GM18867 (cell line): ENCODE data around the gene PRKN.

ENCODE experiments used
- ATAC-seq: cut with Tn5 transposase; IDR thresholded peaks from one replicate; pipeline ENCODE4 v1.9.1; 2021; ENCODE audit warnings: mild to moderate bottlenecking, moderate library complexity; ENCODE audit not compliant: unreplicated experiment

The PRKN gene

GRCh38 chr6:161444464-161444863 is 1283.1 kb downstream of the PRKN start:
- no peak for ATAC-seq

DNA sequence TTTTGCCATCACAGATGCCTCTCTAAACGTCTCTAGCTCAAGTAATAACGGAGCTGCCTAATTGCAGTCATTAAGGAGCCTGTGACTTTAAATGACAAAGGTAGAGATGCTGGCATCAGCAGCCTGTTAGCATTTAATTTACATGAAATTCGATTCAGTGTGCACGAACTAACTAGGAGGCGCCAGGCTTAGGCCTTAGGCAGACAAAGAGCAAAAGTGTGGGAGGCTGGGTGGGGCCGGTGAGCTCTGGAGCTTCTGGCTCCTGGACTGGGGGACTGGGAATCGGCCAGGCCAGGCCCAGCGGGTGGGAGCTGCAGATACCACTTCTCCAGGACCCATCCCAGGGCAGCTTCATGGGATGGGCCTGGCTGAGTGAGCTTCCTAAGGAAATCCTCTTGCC is 1283.7 kb downstream of the PRKN start:
- ATAC-seq = no peak

- ATAC-seq = no peak
These were observed 1285.1 kb downstream of the PRKN start for GRCh38 chr6:161442420-161442819.

GRCh38 chr6:161440299-161440698 is 1287.3 kb downstream of the PRKN start:
- no peak for ATAC-seq

- ATAC-seq = no peak
These were observed 1288.5 kb downstream of the PRKN start for GRCh38 chr6:161439093-161439492.

GRCh38 chr6:161438430-161439030 is 1289.0 kb downstream of the PRKN start:
- ATAC-seq = no peak

GRCh38 chr6:161437851-161438250 is 1289.7 kb downstream of the PRKN start:
- no peak for ATAC-seq

GRCh38 chr6:161436106-161436876 is 1291.3 kb downstream of the PRKN start:
- no peak for ATAC-seq

- ATAC-seq = no peak
These were observed 1291.9 kb downstream of the PRKN start for GRCh38 chr6:161435748-161436070.

DNA sequence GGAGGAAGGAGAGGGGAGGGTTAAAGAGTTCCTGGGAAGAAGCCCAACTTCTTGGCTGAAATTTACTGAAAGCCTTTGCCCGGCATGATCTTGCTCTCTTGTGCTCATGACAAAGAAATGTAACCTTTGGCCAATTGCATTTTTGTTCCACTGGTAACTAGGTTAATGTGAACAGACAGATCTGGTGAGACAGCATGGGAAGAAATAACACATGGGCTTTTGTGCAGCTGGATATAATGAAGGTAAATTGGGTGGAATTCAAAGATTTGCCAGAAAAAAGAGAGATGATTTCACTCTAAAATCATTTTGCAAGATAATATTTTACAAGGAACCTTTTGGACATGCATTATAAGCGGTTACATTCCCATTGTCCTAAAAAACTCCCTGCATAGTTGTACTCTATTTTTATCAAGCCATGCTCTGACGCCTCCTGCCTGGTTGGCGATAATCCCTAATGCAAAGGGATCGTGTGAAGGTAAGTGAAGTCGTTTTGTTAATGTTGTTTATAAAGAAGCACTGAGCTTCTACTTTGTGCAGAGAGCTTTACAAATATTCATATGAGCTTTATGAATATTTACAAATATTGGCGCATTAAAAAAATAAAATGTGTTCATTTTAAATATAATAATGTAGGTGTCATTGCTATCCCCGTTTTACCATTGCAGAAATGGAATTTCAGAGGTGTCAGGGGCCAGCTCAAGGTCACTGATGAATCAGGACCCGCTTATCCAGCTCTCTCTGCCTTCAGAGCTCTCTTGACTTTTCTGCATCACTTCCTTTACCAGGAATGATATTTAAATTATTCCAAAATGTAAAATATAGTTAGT is 1292.4 kb downstream of the PRKN start:
- ATAC-seq = no peak

DNA sequence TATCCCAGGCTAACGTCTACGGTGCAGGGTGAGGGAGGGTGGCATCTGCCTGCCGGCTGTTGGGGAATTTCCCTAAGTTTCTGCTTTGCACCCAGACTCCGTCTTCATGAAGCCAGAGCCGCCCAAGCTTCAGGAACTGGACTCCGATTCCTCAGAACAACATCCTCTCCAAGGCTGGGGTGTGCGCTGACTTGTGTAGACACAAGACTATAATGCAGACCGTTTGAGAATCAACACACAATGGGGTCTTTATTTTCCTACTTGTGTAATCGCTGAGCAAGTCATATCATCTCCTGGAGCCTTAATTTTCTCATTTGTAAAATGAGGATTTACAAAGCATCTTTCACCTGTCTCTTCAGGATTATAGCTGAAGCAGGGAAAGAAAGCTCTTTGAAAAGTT is 1293.2 kb downstream of the PRKN start:
- no peak for ATAC-seq

DNA sequence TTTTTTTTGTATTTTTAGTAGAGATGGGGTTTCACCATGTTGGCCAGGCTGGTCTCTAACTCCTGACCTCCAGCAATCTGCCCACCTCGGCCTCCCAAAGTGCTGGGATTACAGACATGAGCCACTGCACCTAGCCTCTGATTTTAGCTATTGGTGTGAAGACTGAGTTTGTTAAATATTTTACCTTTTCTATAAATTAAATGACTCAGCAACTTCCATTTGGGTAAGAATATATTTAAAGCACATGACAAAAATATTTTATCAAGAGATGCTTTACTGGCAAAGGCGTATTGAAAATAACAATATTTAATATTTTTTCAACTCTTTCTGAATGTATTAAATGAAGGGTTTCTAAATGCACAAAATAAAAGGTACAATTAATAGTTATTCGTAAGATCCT is 1295.0 kb downstream of the PRKN start:
- ATAC-seq = no peak

- ATAC-seq = no peak
These were observed 1297.6 kb downstream of the PRKN start for GRCh38 chr6:161429921-161430490.

- no peak for ATAC-seq
These were observed 1303.1 kb downstream of the PRKN start for GRCh38 chr6:161424421-161424820.

- ATAC-seq = no peak
These were observed 1304.6 kb downstream of the PRKN start for GRCh38 chr6:161422710-161423680.

GRCh38 chr6:161418463-161418945 is 1309.1 kb downstream of the PRKN start:
- peak; percentile 74 for ATAC-seq

DNA sequence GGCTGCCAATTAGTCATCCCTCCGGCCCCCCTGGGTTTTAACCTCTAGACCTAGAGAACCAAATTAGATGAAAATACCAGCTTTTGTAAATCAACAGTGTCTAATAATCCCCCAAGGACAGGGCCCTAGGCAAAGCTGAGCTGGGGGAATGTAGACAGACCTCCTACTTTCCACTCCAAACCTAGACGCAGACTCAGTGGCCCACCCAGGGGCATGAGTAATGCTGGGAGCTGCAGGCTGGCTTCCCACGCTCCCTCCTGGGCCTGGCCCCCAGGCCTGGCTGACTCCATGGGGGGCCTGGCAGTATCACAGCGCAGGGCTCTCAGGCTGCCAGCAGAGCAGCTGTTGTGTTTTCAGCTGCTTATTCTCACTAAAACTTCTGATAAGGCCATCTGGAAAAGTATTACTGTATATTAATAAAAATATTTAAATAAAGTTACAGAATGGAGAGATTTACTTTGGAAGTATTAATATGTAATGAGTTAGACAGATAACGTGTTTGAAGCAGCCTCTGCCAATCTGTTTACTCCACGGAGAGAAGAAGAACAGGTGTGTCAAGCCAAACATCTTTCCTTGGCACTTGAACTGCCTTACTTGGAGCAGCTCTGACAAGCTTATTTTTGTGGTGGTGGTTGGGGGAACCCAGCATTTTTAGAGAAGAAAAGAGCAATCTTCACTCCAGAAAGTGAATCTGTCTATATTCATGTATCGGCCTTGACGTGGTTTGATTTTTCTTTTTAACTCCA is 1309.7 kb downstream of the PRKN start:
- ATAC-seq = peak; percentile 9

DNA sequence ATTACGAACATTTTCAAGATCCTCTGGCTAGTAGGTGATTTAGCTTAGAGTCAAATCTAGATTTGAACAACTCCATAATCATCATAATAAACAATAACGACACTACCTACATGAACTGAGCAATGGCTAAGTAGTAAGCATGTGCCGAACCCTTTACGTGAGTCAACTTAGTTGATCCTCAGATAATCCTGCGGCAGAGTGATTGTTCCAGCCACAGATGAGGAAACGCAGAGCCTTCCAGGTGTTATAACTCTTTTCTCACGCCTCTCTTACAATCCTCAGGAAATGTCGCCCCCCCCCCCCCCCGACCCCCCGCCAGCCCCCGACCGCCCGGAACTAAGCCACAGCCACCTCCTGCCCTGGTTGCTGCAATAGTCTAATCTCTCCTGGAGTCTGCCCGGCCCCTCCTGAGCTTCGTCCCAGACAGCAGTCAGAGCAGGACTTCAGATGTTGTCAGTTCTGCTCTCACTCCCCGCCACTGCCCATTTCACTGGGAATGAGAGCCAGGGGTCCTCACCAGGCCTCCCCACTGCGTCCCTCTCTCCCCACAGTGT is 1312.2 kb downstream of the PRKN start:
- no peak for ATAC-seq

DNA sequence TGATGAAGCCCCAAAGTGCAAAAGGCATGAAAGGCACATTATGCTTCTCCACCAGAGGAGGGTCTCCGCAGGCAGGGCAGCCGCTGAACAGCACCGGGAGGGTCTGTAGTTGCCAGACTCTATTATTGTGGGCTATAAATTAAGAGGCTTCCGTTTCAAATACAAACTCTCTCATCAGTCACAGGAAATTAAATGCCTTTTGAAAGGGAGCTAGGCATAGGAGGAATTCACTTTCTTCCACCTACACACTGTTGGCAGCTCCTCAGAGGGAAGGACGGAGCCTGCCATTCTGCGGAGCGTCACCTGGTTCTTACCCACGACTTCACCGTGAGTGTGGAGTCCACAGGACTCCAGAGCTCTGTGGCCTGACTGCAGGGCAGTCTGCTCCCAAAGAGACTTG is 1312.9 kb downstream of the PRKN start:
- ATAC-seq = no peak
